Measurements from ENCODE around the gene PTPN3. TPM values are rescaled to one million over a fixed set of nuclear protein-coding genes. Genes with fewer than 3 reads are reported as not detected.

The PTPN3 gene
- total RNA-seq, 1 experiment from 2014 or later: not detected

GRCh38 chr9:109408759-109409462, 89.2 kb downstream of the PTPN3 start:
- Histone ChIP-seq H3K27ac (ENCODE audit: low read length) (no peak overlapping the region), H3K4me2 (ENCODE audit: low read depth, low read length, poor library complexity, severe bottlenecking) (no peak overlapping the region), H3K4me1 (ENCODE audit: low read length) (no peaks in the 10 kb centered on the region), H3K79me2 (ENCODE audit: low read length) (no peaks in the 10 kb centered on the region), H3K36me3 (ENCODE audit: insufficient read depth, low read length) (no peaks in the 10 kb centered on the region), H3K9me2 (replicated peaks; ENCODE audit: insufficient read depth, low read length) (no peaks in the 10 kb centered on the region), H4K20me1 (ENCODE audit: insufficient read depth, low read depth, low read length) (no peaks in the 10 kb centered on the region), H3K27me3 (ENCODE audit: low read length) (no peaks in the 10 kb centered on the region), H2AFZ (ENCODE audit: low read length) (no peak overlapping the region), H3K9ac (ENCODE audit: low read length) (no peak overlapping the region), H3K4me3 (ENCODE audit: low read length) (no peak overlapping the region), H3K9me3 (ENCODE audit: low read length) (no peaks in the 10 kb centered on the region)
- DNase-seq: no peak

DNA sequence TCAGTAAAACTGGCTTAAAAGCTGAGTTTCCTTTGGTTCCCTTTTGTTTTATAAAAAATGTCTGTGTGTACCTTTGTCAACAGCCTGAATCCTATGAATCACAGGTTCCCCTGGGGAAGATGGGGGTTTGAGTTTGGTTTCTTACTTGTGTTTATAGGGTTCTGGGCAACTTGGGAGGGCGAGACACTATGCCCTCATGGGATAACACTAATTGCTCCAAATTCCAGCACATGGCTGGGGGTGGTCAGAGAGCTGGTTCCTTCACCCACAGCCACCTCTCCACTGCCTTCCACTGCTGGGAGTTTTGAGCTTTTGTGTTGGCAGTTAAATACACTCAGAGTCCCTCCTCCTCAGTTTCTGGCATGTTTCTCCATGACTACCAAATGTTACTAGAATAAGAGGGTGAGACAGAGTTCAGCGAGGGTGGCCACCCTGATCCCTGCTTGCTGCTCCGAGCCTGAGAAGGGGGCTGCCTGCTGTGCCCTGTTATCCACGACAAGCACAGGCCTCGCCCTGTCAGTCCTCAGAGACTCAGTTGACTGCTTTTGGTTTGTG, 94.3 kb downstream of the PTPN3 start:
- Histone ChIP-seq H3K9me2 (replicated peaks; ENCODE audit: insufficient read depth, low read length) (no peaks in the 10 kb centered on the region), H2AFZ (ENCODE audit: low read length) (no peak overlapping the region), H3K9me3 (ENCODE audit: low read length) (no peaks in the 10 kb centered on the region), H3K4me3 (ENCODE audit: low read length) (no peak overlapping the region), H3K4me1 (ENCODE audit: low read length) (no peaks in the 10 kb centered on the region), H4K20me1 (ENCODE audit: insufficient read depth, low read depth, low read length) (no peaks in the 10 kb centered on the region), H3K79me2 (ENCODE audit: low read length) (no peaks in the 10 kb centered on the region), H3K27me3 (ENCODE audit: low read length) (no peaks in the 10 kb centered on the region), H3K36me3 (ENCODE audit: insufficient read depth, low read length) (no peaks in the 10 kb centered on the region), H3K9ac (ENCODE audit: low read length) (no peak overlapping the region), H3K27ac (ENCODE audit: low read length) (no peak overlapping the region), H3K4me2 (ENCODE audit: low read depth, low read length, poor library complexity, severe bottlenecking) (no peak overlapping the region)
- no peak for DNase-seq

GRCh38 chr9:109403116-109403515, 95.0 kb downstream of the PTPN3 start:
- no peak for DNase-seq
- H3K4me2 ChIP-seq (ENCODE audit: low read depth, low read length, poor library complexity, severe bottlenecking): no peak overlapping the region

GRCh38 chr9:109401990-109402318, 96.2 kb downstream of the PTPN3 start:
- no peak for DNase-seq
- no peak overlapping the region for H3K4me3 ChIP-seq (ENCODE audit: low read length)
- H3K79me2 ChIP-seq (ENCODE audit: low read length): no peaks in the 10 kb centered on the region
- no peak overlapping the region for H2AFZ ChIP-seq (ENCODE audit: low read length)
- no peaks in the 10 kb centered on the region for H3K4me1 ChIP-seq (ENCODE audit: low read length)
- no peak overlapping the region for H3K27ac ChIP-seq (ENCODE audit: low read length)
- no peak overlapping the region for H3K9ac ChIP-seq (ENCODE audit: low read length)
- 0 out of 2 replicates have a peak, but pooled peaks cover 2% of the 10 kb centered on the region for H3K27me3 ChIP-seq (ENCODE audit: low read length)
- H3K4me2 ChIP-seq (ENCODE audit: low read depth, low read length, poor library complexity, severe bottlenecking): no peak overlapping the region
- H3K36me3 ChIP-seq (ENCODE audit: insufficient read depth, low read length): no peaks in the 10 kb centered on the region
- no peaks in the 10 kb centered on the region for H3K9me3 ChIP-seq (ENCODE audit: low read length)
- no peaks in the 10 kb centered on the region for H3K9me2 ChIP-seq (replicated peaks; ENCODE audit: insufficient read depth, low read length)
- H4K20me1 ChIP-seq (ENCODE audit: insufficient read depth, low read depth, low read length): no peaks in the 10 kb centered on the region

More at GRCh38 chr9:109403116-109403515, 95.0 kb downstream of the PTPN3 start:
- Histone ChIP-seq H3K27ac (ENCODE audit: low read length) (no peak overlapping the region), H3K4me3 (ENCODE audit: low read length) (no peak overlapping the region), H3K9me2 (replicated peaks; ENCODE audit: insufficient read depth, low read length) (no peaks in the 10 kb centered on the region), H3K36me3 (ENCODE audit: insufficient read depth, low read length) (no peaks in the 10 kb centered on the region), H3K27me3 (ENCODE audit: low read length) (0 out of 2 replicates have a peak, but pooled peaks cover 2% of the 10 kb centered on the region), H2AFZ (ENCODE audit: low read length) (no peak overlapping the region), H3K9ac (ENCODE audit: low read length) (no peak overlapping the region), H3K4me1 (ENCODE audit: low read length) (no peaks in the 10 kb centered on the region), H4K20me1 (ENCODE audit: insufficient read depth, low read depth, low read length) (no peaks in the 10 kb centered on the region), H3K79me2 (ENCODE audit: low read length) (no peaks in the 10 kb centered on the region), H3K9me3 (ENCODE audit: low read length) (no peaks in the 10 kb centered on the region)

GRCh38 chr9:109401169-109401989, 96.7 kb downstream of the PTPN3 start:
- Histone ChIP-seq H3K4me3 (ENCODE audit: low read length) (no peak overlapping the region), H3K4me2 (ENCODE audit: low read depth, low read length, poor library complexity, severe bottlenecking) (no peak overlapping the region), H3K27me3 (ENCODE audit: low read length) (0 out of 2 replicates have a peak, but pooled peaks cover 2% of the 10 kb centered on the region), H3K27ac (ENCODE audit: low read length) (no peak overlapping the region), H3K9me3 (ENCODE audit: low read length) (no peaks in the 10 kb centered on the region), H3K9ac (ENCODE audit: low read length) (no peak overlapping the region), H4K20me1 (ENCODE audit: insufficient read depth, low read depth, low read length) (no peaks in the 10 kb centered on the region), H3K4me1 (ENCODE audit: low read length) (no peaks in the 10 kb centered on the region), H3K36me3 (ENCODE audit: insufficient read depth, low read length) (no peaks in the 10 kb centered on the region), H3K9me2 (replicated peaks; ENCODE audit: insufficient read depth, low read length) (no peaks in the 10 kb centered on the region), H2AFZ (ENCODE audit: low read length) (no peak overlapping the region), H3K79me2 (ENCODE audit: low read length) (no peaks in the 10 kb centered on the region)
- peak; percentile 81 for DNase-seq

DNA sequence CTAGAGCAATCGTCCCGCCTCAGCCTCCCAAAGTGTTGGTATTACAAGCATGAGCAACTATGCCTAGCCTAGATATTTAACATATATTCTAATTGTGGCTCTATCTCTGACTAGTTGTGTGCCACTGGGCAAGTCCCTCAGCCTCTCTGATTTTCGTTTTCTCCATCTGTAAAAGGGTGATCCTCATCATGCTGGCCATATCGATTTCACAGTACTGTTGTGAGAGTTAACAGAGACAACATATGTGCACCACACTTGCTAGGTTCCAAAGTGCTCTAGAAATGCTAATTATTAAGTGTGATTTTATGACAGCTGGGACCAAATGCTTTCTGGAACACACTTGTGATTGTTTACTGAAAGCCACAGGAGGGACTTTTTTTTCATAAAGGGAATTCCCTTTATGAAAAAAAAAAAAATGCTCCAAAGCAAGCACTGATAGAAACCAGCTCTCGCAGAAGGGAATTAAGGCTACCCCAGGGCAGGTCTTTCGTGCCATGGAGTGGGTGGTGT, 98.8 kb downstream of the PTPN3 start:
- Histone ChIP-seq H3K4me3 (ENCODE audit: low read length) (no peak overlapping the region), H3K4me1 (ENCODE audit: low read length) (no peaks in the 10 kb centered on the region), H3K9me2 (replicated peaks; ENCODE audit: insufficient read depth, low read length) (no peaks in the 10 kb centered on the region), H3K27ac (ENCODE audit: low read length) (no peak overlapping the region), H2AFZ (ENCODE audit: low read length) (no peak overlapping the region), H3K36me3 (ENCODE audit: insufficient read depth, low read length) (no peaks in the 10 kb centered on the region), H3K4me2 (ENCODE audit: low read depth, low read length, poor library complexity, severe bottlenecking) (no peak overlapping the region), H3K9ac (ENCODE audit: low read length) (no peak overlapping the region), H3K9me3 (ENCODE audit: low read length) (no peaks in the 10 kb centered on the region), H3K79me2 (ENCODE audit: low read length) (no peaks in the 10 kb centered on the region), H4K20me1 (ENCODE audit: insufficient read depth, low read depth, low read length) (no peaks in the 10 kb centered on the region), H3K27me3 (ENCODE audit: low read length) (0 out of 2 replicates have a peak, but pooled peaks cover 2% of the 10 kb centered on the region)
- no peak for DNase-seq

GRCh38 chr9:109391176-109391575, 106.9 kb downstream of the PTPN3 start:
- Histone ChIP-seq H3K27me3 (ENCODE audit: low read length) (no peaks in the 10 kb centered on the region), H3K4me2 (ENCODE audit: low read depth, low read length, poor library complexity, severe bottlenecking) (no peak overlapping the region), H3K9me3 (ENCODE audit: low read length) (no peaks in the 10 kb centered on the region), H3K4me3 (ENCODE audit: low read length) (no peak overlapping the region), H3K9ac (ENCODE audit: low read length) (no peak overlapping the region), H3K27ac (ENCODE audit: low read length) (no peak overlapping the region), H2AFZ (ENCODE audit: low read length) (no peak overlapping the region), H4K20me1 (ENCODE audit: insufficient read depth, low read depth, low read length) (no peaks in the 10 kb centered on the region), H3K4me1 (ENCODE audit: low read length) (no peaks in the 10 kb centered on the region), H3K36me3 (ENCODE audit: insufficient read depth, low read length) (no peaks in the 10 kb centered on the region), H3K79me2 (ENCODE audit: low read length) (no peaks in the 10 kb centered on the region), H3K9me2 (replicated peaks; ENCODE audit: insufficient read depth, low read length) (no peaks in the 10 kb centered on the region)
- DNase-seq: no peak

- Histone ChIP-seq H3K4me2 (ENCODE audit: low read depth, low read length, poor library complexity, severe bottlenecking) (no peak overlapping the region), H3K9me2 (replicated peaks; ENCODE audit: insufficient read depth, low read length) (no peaks in the 10 kb centered on the region), H3K36me3 (ENCODE audit: insufficient read depth, low read length) (no peaks in the 10 kb centered on the region), H3K9ac (ENCODE audit: low read length) (no peak overlapping the region), H3K4me1 (ENCODE audit: low read length) (no peaks in the 10 kb centered on the region), H3K27me3 (ENCODE audit: low read length) (no peaks in the 10 kb centered on the region), H3K4me3 (ENCODE audit: low read length) (no peak overlapping the region), H3K79me2 (ENCODE audit: low read length) (no peaks in the 10 kb centered on the region), H3K9me3 (ENCODE audit: low read length) (no peaks in the 10 kb centered on the region), H2AFZ (ENCODE audit: low read length) (no peak overlapping the region), H4K20me1 (ENCODE audit: insufficient read depth, low read depth, low read length) (no peaks in the 10 kb centered on the region), H3K27ac (ENCODE audit: low read length) (no peak overlapping the region)
- no peak for DNase-seq
These were observed 110.3 kb downstream of the PTPN3 start for GRCh38 chr9:109387856-109388255.
